Esophagus muscularis mucosa (tissue), 4 donors: Measurements from ENCODE around the gene SNHG17. TPM values are rescaled to one million over a fixed set of nuclear protein-coding genes. Genes with fewer than 3 reads are reported as not detected.
"Not testable (repeated sequence)": the region's sequence is repeated elsewhere in the genome, so short reads cannot be mapped to it uniquely, and the experiment has no call there.

Source experiments
- DNase-seq: peaks from one replicate; pipeline ENCODE4 v3.0.0-alpha.2; 2017; ENCODE audit errors: extremely low spot score
- H3K27ac ChIP-seq, 4 donors: fragments of 200-600 bp; sonication (generic); replicated peaks in 1 of 4; 1 replicate in 3 of 4; 2 replicates in 1 of 4; pipeline ENCODE4 v1.5.1; 2016 to 2019; ENCODE audit warnings: mild to moderate bottlenecking in 1 of 4
- H3K27me3 ChIP-seq, 4 donors: fragments of 200-600 bp; sonication (generic); one replicate each; pipeline versions ENCODE4 v1.5.1 to v1.6.0; 2016 to 2019
- H3K36me3 ChIP-seq, 4 donors: fragments of 200-600 bp; sonication (generic); one replicate each; pipeline ENCODE4 v1.5.1; 2016 to 2019
- H3K4me1 ChIP-seq, 4 donors: fragments of 200-600 bp; sonication (generic); one replicate each; pipeline ENCODE4 v1.5.1; 2016 to 2019
- H3K4me3 ChIP-seq, 4 donors: fragments of 200-600 bp; sonication (generic); 1 replicate in 2 of 4; 2 replicates in 2 of 4; pipeline ENCODE4 v1.5.1; 2016 to 2019; ENCODE audit warnings: mild to moderate bottlenecking in 4 of 4, moderate library complexity in 1 of 4
- H3K9me3 ChIP-seq, 4 donors: fragments of 200-600 bp; sonication (generic); 1 replicate in 3 of 4; 2 replicates in 1 of 4; pipeline ENCODE4 v1.5.1; 2016 to 2019
- EP300 ChIP-seq: sonication (generic); formaldehyde crosslinking; IDR thresholded peaks from one replicate; pipeline ENCODE4 v1.6.1; 2017; ENCODE audit warnings: antibody characterized with exemption
- POLR2A ChIP-seq: fragments of 450-650 bp; IDR thresholded peaks from one replicate; pipeline ENCODE4 v1.6.1; 2017; ENCODE audit warnings: antibody characterized with exemption, moderate library complexity, mild to moderate bottlenecking, low read depth
- POLR2AphosphoS5 ChIP-seq, 2 donors: sonication (generic); formaldehyde crosslinking; IDR thresholded peaks; one replicate each; pipeline ENCODE4 v1.6.1; 2017; ENCODE audit warnings: antibody characterized with exemption in 2 of 2
- WGBS: methylation state at CpG from one replicate; pipeline ENCODE4 v1.1.5; 2018; 5-methylcytosine and 5-hydroxymethylcytosine counted together
- intact Hi-C: fragments of 100-400 bp; cut with DNase I; formaldehyde crosslinking; loops from one replicate; pipeline ENCODE4 v1.15.1; 2023
- total RNA-seq, 4 donors: library from RNA; depleted of rRNA; stranded (reverse); fragments of >200 nt; gene quantifications; one replicate each; pipeline versions ENCODE4 v1.1.0 to v1.2.1, GENCODE V29; 2016
- TF ChIP-seq, protein P1 (sequence below), 3 experiments: fragments of 200-600 bp in 2 of 3; fragments of 450-650 bp in 1 of 3; sonication (generic) in 2 of 3; IDR thresholded peaks; one replicate each; pipeline ENCODE4 v1.5.1; 2017 to 2019; ENCODE audit warnings: antibody characterized with exemption in 3 of 3, mild to moderate bottlenecking in 2 of 3, moderate library complexity in 1 of 3

SNHG17 gene
- total RNA-seq, 4 donors from 2014 or later = 12.8 to 19.4 (median 18.6) TPM

DNA sequence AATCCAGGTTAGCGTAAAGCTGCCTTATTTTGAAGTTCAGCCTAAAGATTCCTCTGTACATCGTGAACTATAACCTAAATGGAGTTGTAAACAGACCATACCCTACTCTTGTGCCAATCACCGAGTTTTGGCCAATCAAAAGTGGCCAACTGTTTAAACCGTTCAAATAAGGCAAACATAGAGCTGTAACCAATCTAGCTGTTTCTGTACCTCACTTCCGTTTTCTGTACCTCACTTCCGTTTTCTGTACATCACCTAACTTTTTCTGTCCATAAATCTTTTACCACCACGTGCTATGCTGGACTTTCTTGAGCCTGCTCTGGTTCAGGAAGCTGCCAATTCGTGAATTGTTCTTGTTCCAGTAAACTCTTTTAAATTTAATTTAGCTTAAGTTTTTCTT, 49.1 kb downstream of the SNHG17 start:
- H3K9me3 ChIP-seq = no peaks in the 10 kb centered on the region
- WGBS = 82% methylated on average over 8 of the region's 8 CpGs
- no peak for TF ChIP-seq EP300
- TF ChIP-seq POLR2AphosphoS5 (IDR thresholded peaks at IDR 0.05) = no peak
- no peak for TF ChIP-seq POLR2A
- TF ChIP-seq, protein P1, sequence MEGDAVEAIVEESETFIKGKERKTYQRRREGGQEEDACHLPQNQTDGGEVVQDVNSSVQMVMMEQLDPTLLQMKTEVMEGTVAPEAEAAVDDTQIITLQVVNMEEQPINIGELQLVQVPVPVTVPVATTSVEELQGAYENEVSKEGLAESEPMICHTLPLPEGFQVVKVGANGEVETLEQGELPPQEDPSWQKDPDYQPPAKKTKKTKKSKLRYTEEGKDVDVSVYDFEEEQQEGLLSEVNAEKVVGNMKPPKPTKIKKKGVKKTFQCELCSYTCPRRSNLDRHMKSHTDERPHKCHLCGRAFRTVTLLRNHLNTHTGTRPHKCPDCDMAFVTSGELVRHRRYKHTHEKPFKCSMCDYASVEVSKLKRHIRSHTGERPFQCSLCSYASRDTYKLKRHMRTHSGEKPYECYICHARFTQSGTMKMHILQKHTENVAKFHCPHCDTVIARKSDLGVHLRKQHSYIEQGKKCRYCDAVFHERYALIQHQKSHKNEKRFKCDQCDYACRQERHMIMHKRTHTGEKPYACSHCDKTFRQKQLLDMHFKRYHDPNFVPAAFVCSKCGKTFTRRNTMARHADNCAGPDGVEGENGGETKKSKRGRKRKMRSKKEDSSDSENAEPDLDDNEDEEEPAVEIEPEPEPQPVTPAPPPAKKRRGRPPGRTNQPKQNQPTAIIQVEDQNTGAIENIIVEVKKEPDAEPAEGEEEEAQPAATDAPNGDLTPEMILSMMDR (IDR thresholded peaks at IDR 0.05) = no peak

DNA sequence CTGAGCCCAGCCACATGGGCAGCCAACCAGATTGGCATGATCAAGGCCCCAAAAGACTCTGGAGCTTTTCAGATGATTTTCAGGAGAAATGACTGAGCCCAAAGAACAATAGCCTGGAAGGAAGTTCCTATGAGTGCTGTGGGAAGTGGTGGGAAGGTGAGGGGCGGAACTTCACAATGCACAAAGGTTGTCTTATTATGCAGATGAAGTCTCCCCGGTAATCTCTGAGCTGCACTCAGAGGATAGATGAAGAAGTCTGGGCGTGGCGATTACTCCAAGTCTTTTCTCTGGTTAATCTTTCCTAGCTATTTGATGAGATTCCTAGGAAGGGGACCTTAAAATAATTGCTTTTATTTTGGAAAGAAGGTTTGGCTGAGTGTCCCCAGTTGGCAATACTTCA, 52.0 kb downstream of the SNHG17 start:
- intact Hi-C loops = no loop called here
- 70% methylated on average over 4 of the region's 4 CpGs for WGBS
- TF ChIP-seq, protein P1 (IDR thresholded peaks at IDR 0.05) = no peak
- TF ChIP-seq POLR2AphosphoS5 (IDR thresholded peaks at IDR 0.05) (no peak), POLR2A (no peak), EP300 (no peak)

More for the DNA sequence above, 49.1 kb downstream of the SNHG17 start:
- H3K4me1 ChIP-seq = no peaks in the 10 kb centered on the region
- H3K27me3 ChIP-seq = peaks cover 0 to 3% (median 1%) of the 10 kb centered on the region in 4 donors
- no peaks in the 10 kb centered on the region for H3K36me3 ChIP-seq
- intact Hi-C loops = no loop called here
- DNase-seq = no peak
- no peak overlapping the region for H3K27ac ChIP-seq
- H3K4me3 ChIP-seq = no peak overlapping the region

DNA sequence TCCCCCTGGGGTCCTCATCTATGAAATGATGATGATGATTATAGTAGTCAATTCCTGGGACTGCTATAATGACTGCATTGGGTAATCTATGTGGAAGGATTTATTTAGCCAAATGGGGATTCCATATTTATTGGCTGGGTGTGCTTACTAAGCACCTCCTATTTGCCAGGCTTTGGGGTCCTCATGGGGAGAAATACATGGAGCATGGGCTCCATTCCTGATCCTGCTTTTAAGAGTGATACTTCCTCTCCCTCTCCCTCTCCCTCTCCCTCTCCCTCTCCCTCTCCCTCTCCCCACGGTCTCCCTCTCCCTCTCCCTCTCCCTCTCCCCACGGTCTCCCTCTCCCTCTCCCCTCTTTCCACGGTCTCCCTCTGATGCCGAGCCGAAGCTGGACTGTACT, 57.3 kb downstream of the SNHG17 start:
- not testable (repeated sequence) for DNase-seq, H3K4me1 ChIP-seq
- 92% methylated on average over 4 of the region's 5 CpGs for WGBS

More for the DNA sequence above, 52.0 kb downstream of the SNHG17 start:
- H3K4me1 ChIP-seq = no peaks in the 10 kb centered on the region
- H3K4me3 ChIP-seq = no peak overlapping the region
- no peaks in the 10 kb centered on the region for H3K9me3 ChIP-seq
- H3K27ac ChIP-seq = no peak overlapping the region
- no peaks in the 10 kb centered on the region for H3K36me3 ChIP-seq
- H3K27me3 ChIP-seq = peaks cover 0 to 3% (median 1%) of the 10 kb centered on the region in 4 donors
- DNase-seq = no peak

DNA sequence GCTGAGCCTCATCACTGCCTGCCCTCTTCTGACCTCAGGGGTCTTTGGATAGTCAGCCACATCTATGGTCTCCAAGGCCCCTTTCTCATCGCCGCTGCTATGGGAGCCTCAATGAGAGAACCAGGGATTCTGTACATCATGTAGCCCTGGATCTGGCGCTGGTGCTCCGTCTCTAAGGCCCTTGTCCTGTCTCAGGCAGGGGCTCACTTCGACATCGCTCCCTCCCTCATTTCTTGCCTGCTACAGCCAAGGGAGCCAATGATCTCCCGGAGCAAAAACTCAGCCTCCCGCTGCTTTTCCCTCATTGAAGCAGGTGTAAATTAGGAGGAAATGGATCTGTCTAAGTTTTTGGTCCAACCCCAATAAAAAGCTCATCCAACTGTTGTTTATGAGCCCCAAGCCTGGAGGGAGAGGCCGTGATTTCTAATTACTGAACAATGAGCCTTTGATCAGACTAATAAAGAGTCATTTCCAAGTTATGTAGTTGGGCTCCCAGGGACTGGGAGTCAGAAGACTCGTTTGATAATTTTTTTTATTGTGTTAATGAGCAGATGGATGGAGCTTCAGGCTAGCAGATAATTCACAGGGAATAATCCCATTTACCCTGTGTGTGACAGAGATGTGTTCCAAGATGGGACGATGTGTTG, 58.0 kb downstream of the SNHG17 start:
- H3K36me3 ChIP-seq = no peaks in the 10 kb centered on the region
- intact Hi-C loops = no loop called here
- no peaks in the 10 kb centered on the region for H3K9me3 ChIP-seq
- H3K4me3 ChIP-seq = no peak overlapping the region
- 87% methylated on average over 10 of the region's 11 CpGs for WGBS
- peaks cover 0 to 11% (median 0%) of the 10 kb centered on the region in 4 donors for H3K27me3 ChIP-seq
- DNase-seq = no peak
- H3K27ac ChIP-seq = no peak overlapping the region
- TF ChIP-seq POLR2AphosphoS5 (IDR thresholded peaks at IDR 0.05) (no peak), EP300 (no peak), POLR2A (no peak)
- TF ChIP-seq, protein P1 (IDR thresholded peaks at IDR 0.05) = no peak
- H3K4me1 ChIP-seq = no peaks in the 10 kb centered on the region

More for the DNA sequence above, 57.3 kb downstream of the SNHG17 start:
- intact Hi-C loops, H3K36me3 ChIP-seq, H3K4me3 ChIP-seq, H3K27ac ChIP-seq, H3K9me3 ChIP-seq: not testable (repeated sequence)
- H3K27me3 ChIP-seq = peaks cover 0 to 11% (median 0%) of the 10 kb centered on the region in 4 donors

DNA sequence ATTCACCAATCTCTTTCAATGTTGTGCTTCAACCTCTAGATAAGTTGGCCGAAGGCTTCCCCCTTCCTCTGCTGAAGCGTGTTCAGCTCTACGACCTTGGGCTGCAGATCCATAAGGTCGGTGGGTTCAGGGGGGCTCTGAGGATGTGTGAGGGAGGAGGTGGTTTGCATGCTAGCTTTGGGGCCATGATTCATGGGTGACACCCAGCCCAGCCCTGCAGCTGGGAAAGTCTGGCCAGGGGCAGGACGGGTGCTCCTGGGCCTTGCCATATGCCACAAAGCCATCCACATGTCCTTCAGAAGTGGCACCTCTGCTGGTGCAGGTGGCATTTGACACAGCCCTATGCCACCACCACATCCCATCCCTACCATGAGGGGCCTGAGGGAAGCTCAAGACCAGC, 61.2 kb downstream of the SNHG17 start:
- Histone ChIP-seq H3K36me3 (no peaks in the 10 kb centered on the region), H3K9me3 (no peaks in the 10 kb centered on the region), H3K4me1 (no peaks in the 10 kb centered on the region), H3K27me3 (peaks cover 0 to 8% (median 0%) of the 10 kb centered on the region in 4 donors), H3K4me3 (no peak overlapping the region), H3K27ac (no peak overlapping the region)
- intact Hi-C loops = no loop called here
- TF ChIP-seq, protein P1 (IDR thresholded peaks at IDR 0.05) = no peak
- no peak for TF ChIP-seq POLR2AphosphoS5 (IDR thresholded peaks at IDR 0.05)
- TF ChIP-seq POLR2A = no peak
- no peak for TF ChIP-seq EP300
- WGBS = 85% methylated on average over 5 of the region's 5 CpGs
- DNase-seq = no peak
